Measurements from ENCODE around the gene U2AF2.

DNA sequence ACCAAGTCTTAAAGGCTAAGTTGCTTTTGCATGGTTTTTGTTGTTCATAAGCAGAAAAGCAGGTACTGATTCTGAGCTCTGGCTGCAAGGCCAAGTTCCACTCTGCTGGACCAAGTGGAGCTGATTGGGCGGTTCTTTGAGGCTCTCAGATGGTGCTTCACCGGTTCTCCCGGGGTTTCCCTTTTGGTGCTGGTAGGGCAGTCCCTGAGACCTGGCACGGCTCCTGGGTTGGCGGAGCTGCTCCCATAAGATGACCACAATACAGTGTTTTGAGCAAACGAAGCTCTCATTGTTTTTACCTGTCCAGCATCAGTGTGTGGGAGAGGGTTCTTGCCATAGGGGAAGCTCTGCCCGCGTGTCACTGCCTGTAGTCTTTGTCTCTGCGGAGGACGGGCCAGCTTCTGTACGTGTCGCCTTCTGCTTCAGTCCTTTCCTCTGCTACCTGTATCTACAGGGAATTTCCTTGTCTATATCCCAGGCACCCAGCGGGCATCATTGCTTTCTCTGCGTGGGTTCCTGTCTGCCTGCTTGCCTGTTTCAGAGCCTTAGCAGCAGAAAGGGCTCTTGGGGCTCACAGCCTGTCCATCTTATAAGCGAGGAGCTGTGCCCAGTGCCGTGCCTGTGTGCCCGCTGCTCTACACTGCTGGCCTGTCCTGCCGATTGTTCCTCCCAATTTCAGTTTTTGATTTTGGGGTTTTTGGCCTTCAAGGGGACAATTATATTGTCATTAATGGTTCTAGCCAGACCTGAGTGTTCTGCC is 2.3 kb downstream of the U2AF2 start:
- no peak for TF ChIP-seq EZH2phosphoT487 (IDR thresholded peaks at IDR 0.05; ENCODE audit: borderline replicate concordance, low read depth, low read length)
- TF ChIP-seq, protein P1, sequence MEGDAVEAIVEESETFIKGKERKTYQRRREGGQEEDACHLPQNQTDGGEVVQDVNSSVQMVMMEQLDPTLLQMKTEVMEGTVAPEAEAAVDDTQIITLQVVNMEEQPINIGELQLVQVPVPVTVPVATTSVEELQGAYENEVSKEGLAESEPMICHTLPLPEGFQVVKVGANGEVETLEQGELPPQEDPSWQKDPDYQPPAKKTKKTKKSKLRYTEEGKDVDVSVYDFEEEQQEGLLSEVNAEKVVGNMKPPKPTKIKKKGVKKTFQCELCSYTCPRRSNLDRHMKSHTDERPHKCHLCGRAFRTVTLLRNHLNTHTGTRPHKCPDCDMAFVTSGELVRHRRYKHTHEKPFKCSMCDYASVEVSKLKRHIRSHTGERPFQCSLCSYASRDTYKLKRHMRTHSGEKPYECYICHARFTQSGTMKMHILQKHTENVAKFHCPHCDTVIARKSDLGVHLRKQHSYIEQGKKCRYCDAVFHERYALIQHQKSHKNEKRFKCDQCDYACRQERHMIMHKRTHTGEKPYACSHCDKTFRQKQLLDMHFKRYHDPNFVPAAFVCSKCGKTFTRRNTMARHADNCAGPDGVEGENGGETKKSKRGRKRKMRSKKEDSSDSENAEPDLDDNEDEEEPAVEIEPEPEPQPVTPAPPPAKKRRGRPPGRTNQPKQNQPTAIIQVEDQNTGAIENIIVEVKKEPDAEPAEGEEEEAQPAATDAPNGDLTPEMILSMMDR (conservative IDR thresholded peaks at IDR 0.05; ENCODE audit: low read length) = no peak

Measured in OCI-LY7 (cell line).